ENCODE data around the gene RTN1.

- no peak for TF ChIP-seq CTCF (IDR thresholded peaks at IDR 0.05)
- TF ChIP-seq POLR2A (IDR thresholded peaks at IDR 0.05): no peak
Observed at GRCh38 chr14:59754256-59754655, 116.3 kb downstream of the RTN1 start.

Data from adrenal gland (tissue), 5 donors.